Neural cell (in vitro differentiated cells): ENCODE measurements around the gene SESN1.
"Not testable (repeated sequence)": the region's sequence is repeated elsewhere in the genome, so short reads cannot be mapped to it uniquely, and the experiment has no call there.

ENCODE experiments used
- EZH2 ChIP-seq: fragments of 200-600, 300-800 bp; shearing (Covaris generic), sonication (generic); IDR thresholded peaks from 2 replicates; pipeline ENCODE4 v1.6.1; 2014; ENCODE audit warnings: antibody characterized with exemption, low read length, borderline replicate concordance, mild to moderate bottlenecking; ENCODE audit not compliant: insufficient read depth, poor library complexity, severe bottlenecking
- MXI1 ChIP-seq: fragments of 450-650 bp; conservative IDR thresholded peaks from 2 replicates; pipeline ENCODE4 v1.6.1; 2014; ENCODE audit warnings: antibody characterized with exemption, mild to moderate bottlenecking; ENCODE audit not compliant: poor library complexity, severe bottlenecking
- RAD21 ChIP-seq: fragments of 450-650 bp; conservative IDR thresholded peaks from 2 replicates; pipeline ENCODE4 v1.6.1; 2014; ENCODE audit warnings: antibody characterized with exemption, mild to moderate bottlenecking, moderate library complexity
- TAF1 ChIP-seq: IDR thresholded peaks from 2 replicates; pipeline ENCODE4 v1.6.1; 2012; ENCODE audit warnings: low read depth
- TF ChIP-seq, protein P1 (sequence below): fragments of 450-650 bp; IDR thresholded peaks from 2 replicates; pipeline ENCODE4 v1.5.1; 2014; ENCODE audit warnings: antibody characterized with exemption, mild to moderate bottlenecking, moderate library complexity; ENCODE audit not compliant: poor library complexity, severe bottlenecking
- TF ChIP-seq, protein P2 (sequence below): IDR thresholded peaks from 2 replicates; pipeline ENCODE4 v1.6.1; 2012; ENCODE audit warnings: borderline replicate concordance

DNA sequence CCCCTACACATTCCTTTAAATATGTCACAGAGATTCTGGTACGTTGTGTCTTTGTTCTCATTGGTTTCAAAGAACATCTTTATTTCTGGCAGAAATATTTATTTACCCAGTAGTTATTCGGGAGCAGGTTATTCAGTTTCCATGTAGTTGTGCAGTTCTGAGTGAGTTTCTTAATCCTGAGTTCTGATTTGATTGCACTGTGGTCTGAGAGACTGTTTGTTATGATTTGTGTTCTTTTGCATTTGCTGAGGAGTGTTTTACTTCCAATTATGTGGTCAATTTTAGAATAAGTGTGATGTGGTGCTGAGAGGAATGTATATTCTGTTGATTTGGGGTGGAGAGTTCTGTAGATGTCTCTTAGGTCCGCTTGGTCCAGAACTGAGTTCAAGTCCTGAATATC lies 18.0 kb upstream of the SESN1 start:
- not testable (repeated sequence) for TF ChIP-seq RAD21, EZH2, TAF1, MXI1
- TF ChIP-seq, protein P1, sequence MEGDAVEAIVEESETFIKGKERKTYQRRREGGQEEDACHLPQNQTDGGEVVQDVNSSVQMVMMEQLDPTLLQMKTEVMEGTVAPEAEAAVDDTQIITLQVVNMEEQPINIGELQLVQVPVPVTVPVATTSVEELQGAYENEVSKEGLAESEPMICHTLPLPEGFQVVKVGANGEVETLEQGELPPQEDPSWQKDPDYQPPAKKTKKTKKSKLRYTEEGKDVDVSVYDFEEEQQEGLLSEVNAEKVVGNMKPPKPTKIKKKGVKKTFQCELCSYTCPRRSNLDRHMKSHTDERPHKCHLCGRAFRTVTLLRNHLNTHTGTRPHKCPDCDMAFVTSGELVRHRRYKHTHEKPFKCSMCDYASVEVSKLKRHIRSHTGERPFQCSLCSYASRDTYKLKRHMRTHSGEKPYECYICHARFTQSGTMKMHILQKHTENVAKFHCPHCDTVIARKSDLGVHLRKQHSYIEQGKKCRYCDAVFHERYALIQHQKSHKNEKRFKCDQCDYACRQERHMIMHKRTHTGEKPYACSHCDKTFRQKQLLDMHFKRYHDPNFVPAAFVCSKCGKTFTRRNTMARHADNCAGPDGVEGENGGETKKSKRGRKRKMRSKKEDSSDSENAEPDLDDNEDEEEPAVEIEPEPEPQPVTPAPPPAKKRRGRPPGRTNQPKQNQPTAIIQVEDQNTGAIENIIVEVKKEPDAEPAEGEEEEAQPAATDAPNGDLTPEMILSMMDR = not testable (repeated sequence)
- TF ChIP-seq, protein P2, sequence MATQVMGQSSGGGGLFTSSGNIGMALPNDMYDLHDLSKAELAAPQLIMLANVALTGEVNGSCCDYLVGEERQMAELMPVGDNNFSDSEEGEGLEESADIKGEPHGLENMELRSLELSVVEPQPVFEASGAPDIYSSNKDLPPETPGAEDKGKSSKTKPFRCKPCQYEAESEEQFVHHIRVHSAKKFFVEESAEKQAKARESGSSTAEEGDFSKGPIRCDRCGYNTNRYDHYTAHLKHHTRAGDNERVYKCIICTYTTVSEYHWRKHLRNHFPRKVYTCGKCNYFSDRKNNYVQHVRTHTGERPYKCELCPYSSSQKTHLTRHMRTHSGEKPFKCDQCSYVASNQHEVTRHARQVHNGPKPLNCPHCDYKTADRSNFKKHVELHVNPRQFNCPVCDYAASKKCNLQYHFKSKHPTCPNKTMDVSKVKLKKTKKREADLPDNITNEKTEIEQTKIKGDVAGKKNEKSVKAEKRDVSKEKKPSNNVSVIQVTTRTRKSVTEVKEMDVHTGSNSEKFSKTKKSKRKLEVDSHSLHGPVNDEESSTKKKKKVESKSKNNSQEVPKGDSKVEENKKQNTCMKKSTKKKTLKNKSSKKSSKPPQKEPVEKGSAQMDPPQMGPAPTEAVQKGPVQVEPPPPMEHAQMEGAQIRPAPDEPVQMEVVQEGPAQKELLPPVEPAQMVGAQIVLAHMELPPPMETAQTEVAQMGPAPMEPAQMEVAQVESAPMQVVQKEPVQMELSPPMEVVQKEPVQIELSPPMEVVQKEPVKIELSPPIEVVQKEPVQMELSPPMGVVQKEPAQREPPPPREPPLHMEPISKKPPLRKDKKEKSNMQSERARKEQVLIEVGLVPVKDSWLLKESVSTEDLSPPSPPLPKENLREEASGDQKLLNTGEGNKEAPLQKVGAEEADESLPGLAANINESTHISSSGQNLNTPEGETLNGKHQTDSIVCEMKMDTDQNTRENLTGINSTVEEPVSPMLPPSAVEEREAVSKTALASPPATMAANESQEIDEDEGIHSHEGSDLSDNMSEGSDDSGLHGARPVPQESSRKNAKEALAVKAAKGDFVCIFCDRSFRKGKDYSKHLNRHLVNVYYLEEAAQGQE = not testable (repeated sequence)
